ENCODE measurements around the gene FAM47A.

FAM47A gene

DNA sequence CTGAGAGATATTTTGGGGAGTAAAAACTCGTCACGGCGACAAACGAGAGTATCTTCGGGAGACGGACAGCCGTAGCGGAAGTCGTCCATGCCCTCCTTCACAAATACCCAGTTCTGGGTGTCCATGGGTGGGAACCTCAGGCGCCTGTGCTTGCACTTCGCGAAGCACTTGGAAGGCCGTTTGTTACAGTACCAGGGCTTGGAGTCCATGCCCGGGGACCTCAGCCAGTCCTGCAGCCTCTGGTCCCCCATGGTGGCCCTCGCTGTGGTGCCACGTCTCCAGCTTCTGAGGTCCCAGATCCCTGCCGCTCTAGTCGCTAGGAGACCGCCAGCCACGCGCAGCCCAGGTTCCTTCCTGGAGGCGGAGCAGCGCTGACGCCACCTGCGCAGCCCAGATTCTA is at the start of gene FAM47A:
TSS of gene FAM47A (minus strand) at position 287 of the 400 bp plus-strand sequence. CDS start at position 251, 36 bp downstream.
- no peak for DNase-seq

DNA sequence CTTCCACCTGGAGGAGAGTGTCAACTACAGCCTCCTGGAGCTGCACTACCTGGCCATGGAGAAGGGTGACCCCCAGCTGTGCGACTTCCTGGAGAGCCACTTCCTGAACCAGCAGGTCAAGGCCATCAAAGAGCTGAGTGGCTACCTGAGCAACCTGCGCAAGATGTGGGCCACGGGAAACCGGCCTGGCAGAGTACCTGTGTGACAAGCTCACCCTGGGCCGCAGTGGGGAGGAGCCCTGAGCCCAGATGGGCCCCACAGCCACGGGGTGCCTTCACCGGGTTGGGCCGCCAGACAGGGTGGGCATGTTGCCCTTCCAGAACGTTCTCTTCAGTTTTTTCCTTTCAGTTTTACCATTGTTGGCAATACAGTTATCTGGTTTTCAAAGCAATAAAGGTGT is 15.2 kb upstream of the FAM47A start:
- no peak for DNase-seq

DNA sequence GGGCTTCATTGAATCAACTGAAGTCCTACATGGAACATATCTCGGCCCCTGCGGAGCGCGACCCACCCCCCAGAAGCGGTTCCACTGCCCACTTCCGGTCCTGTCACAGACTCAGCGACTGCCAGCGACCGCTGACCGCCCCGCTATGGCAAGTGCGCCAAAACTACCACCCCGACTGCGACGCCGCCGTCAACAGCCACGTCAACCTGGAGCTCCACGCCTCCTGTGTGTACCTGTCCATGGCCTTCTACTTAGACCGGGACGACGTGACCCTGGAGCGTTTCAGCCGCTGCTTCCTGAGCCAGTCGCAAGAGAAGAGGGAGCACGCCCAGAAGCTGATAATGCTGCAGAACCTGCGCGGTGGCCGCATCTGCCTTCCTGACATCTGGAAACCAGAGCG is 14.8 kb upstream of the FAM47A start:
- no peak for DNase-seq

DNA sequence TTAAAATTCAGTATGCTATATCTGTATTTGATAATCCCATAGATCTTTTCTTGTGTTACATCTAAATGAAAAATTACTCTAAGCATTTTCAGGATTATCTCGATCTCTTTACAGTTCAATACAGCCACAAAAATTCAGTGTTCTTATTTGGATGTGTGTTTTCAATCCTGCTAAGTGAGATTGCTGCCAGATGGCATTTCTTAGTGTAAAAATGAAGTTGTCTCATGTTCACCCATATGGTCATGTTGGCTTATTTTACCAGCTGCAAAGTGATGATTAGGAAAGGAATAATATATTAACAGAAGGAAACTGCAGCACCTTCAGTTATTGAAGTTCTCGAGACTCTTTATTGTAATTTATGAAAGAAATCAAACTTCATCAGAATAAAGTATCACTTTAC is 12.1 kb upstream of the FAM47A start:
- DNase-seq: no peak

DNA sequence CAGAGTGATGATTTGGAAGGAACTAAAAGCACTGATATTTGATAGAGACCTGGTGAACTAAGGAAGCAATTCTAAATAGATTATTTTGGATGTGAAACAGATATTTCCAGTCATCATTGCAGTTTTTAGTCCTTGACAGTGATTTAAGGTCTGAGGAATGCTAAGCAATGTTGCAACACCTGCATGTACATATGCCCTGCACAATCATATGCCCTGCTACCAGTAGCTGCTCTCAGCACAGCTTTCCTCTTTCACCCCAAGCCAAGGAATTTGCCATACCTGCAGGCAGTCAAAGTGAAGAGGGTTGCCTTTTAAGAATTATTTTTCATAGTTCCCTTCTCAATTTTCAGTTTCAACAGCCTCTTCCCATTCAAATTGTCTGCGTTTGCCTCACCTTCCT is 8.7 kb upstream of the FAM47A start:
- DNase-seq: no peak

DNA sequence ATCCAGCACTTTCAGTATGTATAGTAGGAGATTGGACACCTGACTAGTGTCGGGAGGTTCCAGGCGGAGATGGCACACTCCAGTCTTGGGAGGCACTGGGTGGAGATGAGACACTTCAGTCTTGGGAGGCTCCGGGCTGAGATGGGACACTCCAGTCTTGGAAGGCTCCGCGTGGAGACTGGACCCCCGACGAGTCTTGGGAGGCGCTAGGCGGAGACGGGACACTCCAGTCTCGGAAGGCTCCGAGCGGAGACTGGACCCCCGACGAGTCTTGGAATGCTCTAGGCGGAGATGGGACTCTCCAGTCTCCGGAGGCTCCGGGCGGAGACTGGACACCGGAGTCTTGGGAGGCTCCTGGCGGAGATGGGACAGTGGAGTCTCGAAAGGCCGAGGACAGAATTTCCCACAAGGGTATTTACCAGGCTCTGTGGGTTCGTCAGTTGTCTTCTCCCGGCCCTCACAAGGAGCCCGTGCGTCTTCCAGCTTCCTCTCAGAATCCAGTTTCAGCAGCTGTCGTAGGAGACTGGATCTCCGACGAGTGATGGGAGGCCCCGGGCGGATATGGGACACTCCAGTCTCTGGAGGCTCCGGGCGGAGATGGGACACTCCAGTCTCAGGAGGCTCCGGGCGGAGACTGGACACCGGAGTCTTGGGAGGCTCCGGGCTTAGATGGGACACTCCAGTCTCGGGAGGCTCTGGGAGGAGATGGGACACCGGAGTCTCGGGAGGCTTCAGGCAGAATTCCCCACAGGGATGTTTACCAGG is 952 bp downstream of the FAM47A start:
- DNase-seq: no peak

DNA sequence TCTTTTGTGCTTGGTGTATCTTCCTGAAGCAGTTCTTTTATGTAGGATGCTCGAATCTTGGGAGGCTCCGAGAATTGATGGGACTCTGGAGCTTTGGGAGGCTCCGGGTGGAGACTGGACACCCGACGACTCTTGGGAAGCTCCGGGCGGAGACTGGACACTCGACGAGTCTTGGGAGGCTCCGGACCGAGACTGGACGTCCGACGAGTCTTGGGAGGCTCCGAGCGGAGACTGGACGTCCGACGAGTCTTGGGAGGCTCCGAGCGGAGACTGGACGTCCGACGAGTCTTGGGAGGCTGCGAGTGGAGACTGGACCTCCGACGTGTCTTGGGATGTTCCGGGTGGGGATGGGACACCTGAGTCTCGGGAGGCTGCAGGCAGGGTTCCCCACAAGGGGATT is 1.6 kb downstream of the FAM47A start:
- DNase-seq: no peak

DNA sequence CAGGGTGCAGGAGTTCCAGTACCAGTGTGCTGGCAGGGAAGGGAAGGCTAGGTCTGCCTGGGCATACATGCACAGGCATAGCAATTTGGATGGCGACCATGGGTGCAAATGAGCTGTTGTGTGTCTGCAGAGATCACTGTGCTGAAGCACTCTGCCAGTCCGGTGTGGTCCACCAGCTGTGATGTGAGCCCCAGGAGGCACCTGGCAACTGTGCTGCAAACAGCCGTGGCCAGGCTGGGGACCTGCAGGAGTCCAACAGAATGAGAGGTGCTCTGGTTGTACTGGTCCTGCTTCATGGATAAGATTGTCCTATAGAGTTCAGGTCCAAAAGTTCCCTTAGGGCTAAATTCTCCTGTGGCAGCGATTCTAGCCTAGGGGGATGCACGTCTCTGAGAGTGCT is 6.1 kb downstream of the FAM47A start:
- DNase-seq: no peak

DNA sequence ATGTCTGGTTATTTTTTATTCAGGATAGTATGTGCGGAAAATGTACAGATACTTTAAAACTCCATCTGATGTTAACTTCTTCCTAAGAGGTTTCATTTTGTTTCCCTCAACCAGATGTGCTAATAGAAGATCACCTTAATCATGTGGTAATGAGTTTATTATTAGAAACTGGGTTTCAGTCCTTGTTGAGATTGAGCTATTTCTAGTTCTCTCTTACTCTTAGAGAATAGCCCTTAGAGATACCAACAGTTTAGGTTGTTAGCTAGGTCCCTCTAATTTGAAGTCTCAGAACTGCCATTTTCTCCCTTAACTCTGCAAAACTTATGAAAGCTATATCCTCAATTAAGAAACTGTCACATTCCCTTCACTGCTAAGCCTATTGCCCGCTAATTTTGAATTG is 13.0 kb downstream of the FAM47A start:
- DNase-seq: no peak

DNA sequence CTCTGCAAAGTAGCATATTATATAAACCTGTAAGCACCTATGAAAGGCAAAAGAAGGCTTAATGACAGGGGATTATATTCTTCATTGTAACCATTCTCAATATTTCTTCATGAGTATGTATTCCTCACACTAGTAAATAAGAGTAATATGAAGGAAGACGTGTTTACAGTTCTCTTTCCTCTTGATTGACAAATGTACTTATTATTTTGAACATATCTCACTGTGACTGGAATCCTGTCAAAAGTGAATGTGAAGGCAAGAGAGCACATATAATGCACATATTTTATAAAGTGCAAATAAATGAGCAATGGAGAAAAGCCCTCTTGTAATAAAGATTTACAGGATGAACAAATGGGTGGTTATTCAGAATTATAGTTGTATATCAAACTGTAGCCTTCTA is 19.7 kb downstream of the FAM47A start:
- DNase-seq: no peak
